GM19328 (cell line): ENCODE measurements around the gene RBM4B.
"Not testable (repeated sequence)": the region's sequence is repeated elsewhere in the genome, so short reads cannot be mapped to it uniquely, and the experiment has no call there.

Experiments
- ATAC-seq: cut with Tn5 transposase; IDR thresholded peaks from one replicate; pipeline ENCODE4 v1.9.1; 2021; ENCODE audit warnings: mild to moderate bottlenecking, moderate library complexity; ENCODE audit not compliant: unreplicated experiment

Gene RBM4B

DNA sequence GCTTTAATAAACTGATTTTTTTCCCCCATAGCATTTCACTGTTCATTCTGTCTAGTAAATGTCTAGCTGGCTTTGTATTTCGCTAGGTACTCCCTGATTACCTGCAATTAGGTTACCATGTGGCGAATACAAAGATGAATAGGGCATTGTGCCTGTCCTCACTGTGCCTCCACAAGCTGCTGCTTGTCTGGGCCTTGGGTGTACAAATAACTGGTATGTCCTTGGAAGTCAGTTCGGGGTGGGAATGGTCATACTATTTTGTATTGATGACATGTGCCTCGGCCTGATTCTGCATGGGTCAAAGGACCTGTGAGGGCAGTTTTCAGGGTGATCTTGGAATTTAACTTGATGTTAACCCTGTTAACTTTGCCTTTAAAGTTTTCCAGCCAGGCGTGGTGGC lies 27.8 kb downstream of the RBM4B start:
- ATAC-seq, result no peak

DNA sequence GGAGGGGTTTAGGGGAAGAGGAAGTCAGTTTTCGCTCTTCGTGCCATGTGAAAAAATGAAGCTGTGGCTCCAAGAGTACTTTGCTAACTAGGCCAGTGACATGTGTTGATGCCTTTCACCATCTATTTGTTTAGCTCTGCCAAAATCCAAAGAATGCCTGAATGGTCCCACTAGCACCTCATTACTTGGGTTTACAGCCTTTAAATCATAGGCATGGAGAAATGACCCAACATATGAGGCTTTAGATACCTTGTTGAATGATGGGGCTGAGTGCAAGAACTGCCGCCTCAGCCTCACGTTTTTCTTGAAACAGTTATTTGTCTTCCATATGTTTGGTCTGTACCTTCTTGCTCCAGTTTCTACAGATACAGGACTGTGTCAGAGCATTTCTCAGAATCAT lies 30.9 kb downstream of the RBM4B start:
- ATAC-seq, result no peak

- no peak for ATAC-seq
Measured at GRCh38 chr11:66643745-66644437, 33.8 kb downstream of the RBM4B start.

DNA sequence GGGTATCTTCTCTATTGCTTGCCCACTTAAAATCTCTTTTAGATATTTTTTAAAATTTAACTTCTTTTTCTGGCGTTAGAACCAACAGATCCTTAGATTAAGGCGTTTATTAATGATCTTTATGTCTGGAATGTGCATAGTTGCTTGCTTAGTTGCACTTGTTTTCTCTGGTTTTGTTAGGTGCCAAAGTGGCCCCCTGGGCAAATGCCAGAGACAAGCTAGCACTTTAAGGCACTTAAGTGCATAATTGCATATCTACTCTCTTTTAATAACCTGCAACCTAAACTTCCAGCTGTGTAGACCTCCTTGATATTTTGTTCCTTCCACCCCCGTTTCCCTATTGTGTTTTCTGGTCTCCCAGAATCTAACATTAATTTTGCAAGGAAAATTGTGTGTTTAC lies 35.9 kb downstream of the RBM4B start:
- ATAC-seq, result no peak

GRCh38 chr11:66639814-66640340 lies 37.8 kb downstream of the RBM4B start:
- not testable (repeated sequence) for ATAC-seq

DNA sequence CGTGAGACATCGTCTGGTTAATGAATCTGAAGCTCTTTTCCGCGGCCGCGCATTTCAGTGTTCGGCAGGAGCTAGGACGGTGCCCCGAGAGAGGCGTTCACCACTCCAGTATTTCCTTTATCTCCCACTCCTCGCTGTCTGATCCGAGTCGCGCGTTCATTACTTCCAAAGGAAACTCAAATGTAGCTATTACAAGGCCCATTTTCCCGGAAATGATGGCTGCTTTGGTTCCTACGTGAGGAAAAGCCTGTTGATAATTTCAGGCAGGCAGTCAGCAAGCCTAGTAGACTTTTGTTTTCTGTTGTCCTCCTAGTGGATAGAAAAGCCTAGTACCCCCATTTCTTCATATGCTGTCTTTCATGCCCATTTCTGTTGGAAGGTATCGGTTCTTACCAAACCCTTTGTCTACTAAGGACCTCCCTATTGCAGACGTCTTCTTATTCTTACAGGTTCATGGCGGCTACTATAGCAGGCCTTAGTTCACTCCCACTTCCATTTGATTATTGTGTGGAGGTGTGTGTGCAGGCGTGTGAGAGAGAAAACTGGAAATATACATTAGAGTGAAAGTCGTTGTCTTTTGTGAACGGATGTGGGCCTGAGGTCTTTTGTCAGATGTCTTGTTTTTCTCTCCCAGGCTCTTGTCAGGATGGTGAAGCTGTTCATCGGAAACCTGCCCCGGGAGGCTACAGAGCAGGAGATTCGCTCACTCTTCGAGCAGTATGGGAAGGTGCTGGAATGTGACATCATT lies 38.4 kb downstream of the RBM4B start:
- no peak for ATAC-seq

- ATAC-seq, result peak; percentile 86
Measured at GRCh38 chr11:66638177-66639065, 39.3 kb downstream of the RBM4B start, which contains the start of gene RBM4. Gene RBM4 (plus strand): TSS chr11:66638703. CDS start chr11:66639712, 1,009 bp downstream.

GRCh38 chr11:66637557-66638176 lies 40.0 kb downstream of the RBM4B start:
- no peak for ATAC-seq

- ATAC-seq, result no peak
Measured at GRCh38 chr11:66636411-66636810, 41.3 kb downstream of the RBM4B start.

DNA sequence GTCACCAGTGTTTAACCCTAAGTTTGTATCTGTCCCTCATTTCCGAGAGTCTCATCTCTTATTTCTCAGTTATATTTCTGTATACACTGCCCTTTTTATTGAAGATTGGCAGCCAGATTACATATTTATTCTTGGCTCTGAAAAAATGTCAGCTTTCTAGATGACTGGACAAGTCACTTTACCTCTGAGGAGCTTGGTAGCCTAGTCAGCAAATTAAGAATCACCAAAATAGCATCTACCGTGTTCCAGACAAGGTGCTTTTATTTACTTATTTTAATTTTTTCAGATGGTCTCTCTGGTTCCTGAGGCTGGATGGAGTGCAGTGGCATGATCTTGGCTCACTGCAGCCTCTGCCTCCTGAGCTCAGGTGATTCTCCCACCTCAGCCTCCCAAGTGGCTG lies 44.7 kb downstream of the RBM4B start:
- no peak for ATAC-seq

DNA sequence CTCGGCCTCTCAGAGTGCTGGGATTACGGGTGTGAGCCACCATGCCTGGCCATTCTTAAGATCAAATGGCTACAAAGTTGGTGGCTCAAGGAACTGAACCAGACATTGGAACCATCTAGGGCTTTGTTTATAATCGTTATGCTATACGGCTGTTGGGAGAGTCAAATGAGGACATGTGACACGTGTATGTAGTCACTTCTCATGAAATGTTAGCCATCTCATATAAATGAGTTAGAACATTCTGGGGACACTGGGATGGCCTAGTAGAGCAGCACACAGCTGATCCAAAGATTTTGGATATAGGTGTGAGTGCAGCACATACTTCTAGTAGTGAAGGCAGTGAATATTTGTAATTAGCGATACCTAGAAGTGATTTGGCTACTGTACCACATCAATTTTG lies 45.8 kb downstream of the RBM4B start:
- no peak for ATAC-seq

- ATAC-seq, result no peak
Measured at GRCh38 chr11:66629356-66629755, 48.3 kb downstream of the RBM4B start.

DNA sequence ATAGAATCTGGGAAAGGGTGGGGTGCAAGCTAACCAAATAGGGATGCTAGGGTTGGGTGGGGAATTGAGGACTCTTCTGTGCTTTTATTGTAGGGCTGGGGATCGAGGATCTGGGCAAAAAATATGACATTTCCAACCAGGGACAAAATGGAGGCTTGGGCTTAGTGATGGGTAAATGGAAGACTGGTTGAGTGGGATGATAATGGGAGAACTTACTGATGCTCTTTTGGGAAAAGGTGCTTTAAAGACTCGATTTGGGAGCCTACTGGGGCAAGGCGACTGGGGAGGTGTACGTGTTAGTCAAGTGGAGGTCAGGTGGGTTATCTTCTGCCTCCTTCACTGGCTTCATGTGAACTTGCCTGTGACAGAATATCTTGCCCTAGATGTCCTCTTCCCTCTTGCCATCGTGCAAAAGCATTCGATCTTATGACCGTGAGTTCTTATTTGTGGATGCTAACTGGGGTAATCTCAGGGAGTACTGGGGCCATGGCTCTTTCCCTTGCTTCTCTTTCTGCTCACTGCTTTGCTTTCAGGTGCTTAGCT lies 49.6 kb downstream of the RBM4B start:
- no peak for ATAC-seq

DNA sequence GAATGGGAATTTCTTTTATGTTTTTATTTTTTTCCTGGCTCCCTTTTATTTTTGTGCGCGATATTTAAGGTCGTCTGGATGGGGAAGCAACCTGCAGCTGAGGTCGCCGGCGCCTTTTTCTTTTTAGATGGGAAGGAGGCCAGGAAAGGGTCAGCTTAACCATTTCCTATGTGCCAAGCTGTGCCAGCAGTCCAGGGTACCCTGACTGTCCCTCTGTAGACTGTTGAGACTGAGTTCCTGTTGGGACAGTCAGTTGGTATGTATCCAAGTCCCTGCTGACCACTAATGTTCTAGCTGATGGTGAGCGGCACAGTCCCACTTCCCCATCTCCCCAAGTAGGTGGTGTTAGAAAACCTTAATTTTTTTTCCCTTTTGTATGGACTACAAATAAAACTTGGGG lies 50.8 kb downstream of the RBM4B start:
- no peak for ATAC-seq

- ATAC-seq, result no peak
Measured at GRCh38 chr11:66626382-66626781, 51.3 kb downstream of the RBM4B start.

DNA sequence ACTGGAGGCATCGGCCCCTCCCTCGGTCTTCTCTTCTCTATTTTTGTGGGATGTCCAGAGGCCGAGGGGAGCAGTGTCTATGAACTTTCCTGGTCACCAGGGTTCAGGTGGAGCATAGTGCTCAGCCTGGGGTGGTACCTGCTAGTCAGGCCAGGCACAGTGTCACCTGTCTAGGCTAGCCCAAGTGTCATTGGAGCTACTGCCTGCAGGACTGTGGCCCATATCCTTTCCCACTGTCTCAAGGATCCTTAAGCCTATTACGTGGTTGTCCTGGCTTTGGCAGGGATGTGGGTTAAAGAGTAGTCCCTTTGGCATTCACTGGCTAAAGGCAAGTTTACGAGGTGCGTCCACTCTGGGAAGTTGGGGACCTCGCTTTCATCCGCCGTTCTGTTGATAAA lies 51.9 kb downstream of the RBM4B start:
- no peak for ATAC-seq

- no peak for ATAC-seq
Measured at GRCh38 chr11:66625041-66625751, 52.5 kb downstream of the RBM4B start.

- ATAC-seq, result no peak
Measured at GRCh38 chr11:66624450-66624849, 53.2 kb downstream of the RBM4B start.

- ATAC-seq, result no peak
Measured at GRCh38 chr11:66619080-66619554, 58.6 kb downstream of the RBM4B start.
